Mesenchymal stem cell (in vitro differentiated cells and primary cell): ENCODE data around the gene HEXIM1.

Experiments used
- DNase-seq: peaks from one replicate; pipeline ENCODE4 v3.0.0-alpha.2; 2013
- H2AFZ ChIP-seq: one replicate; pipeline ENCODE4 v1.6.1; 2013; ENCODE audit warnings: low read depth, mild to moderate bottlenecking, control low read depth, inconsistent platforms, low read length, moderate library complexity
- H2AK5ac ChIP-seq: 2 replicates; pipeline ENCODE4 v1.6.1; 2013; ENCODE audit warnings: low read length, moderate library complexity, mild to moderate bottlenecking, inconsistent platforms; ENCODE audit not compliant: severe bottlenecking
- H2BK120ac ChIP-seq: one replicate; pipeline ENCODE4 v1.6.1; 2013; ENCODE audit warnings: low read depth, mild to moderate bottlenecking, inconsistent platforms, low read length, moderate library complexity
- H2BK12ac ChIP-seq, 2 experiments: one replicate each; pipeline ENCODE4 v1.6.1; 2013; ENCODE audit warnings: inconsistent platforms in 2 of 2, low read length in 2 of 2, mild to moderate bottlenecking in 2 of 2, moderate library complexity in 2 of 2, control low read depth in 1 of 2
- H2BK15ac ChIP-seq: one replicate; pipeline ENCODE4 v1.6.1; 2013; ENCODE audit warnings: mild to moderate bottlenecking, low read depth, inconsistent platforms; ENCODE audit not compliant: poor library complexity, severe bottlenecking
- H2BK5ac ChIP-seq: 2 replicates; pipeline ENCODE4 v1.6.1; 2013; ENCODE audit warnings: low read depth, mild to moderate bottlenecking, low read length, control low read depth, inconsistent platforms; ENCODE audit not compliant: poor library complexity, severe bottlenecking
- H3K14ac ChIP-seq, 2 experiments: one replicate each; pipeline ENCODE4 v1.6.1; 2013; ENCODE audit warnings: inconsistent platforms in 2 of 2, low read length in 2 of 2, control low read depth in 1 of 2, mild to moderate bottlenecking in 1 of 2, moderate library complexity in 1 of 2
- H3K18ac ChIP-seq, 2 experiments: one replicate each; pipeline ENCODE4 v1.6.1; 2013; ENCODE audit warnings: inconsistent platforms in 2 of 2, low read length in 2 of 2, control low read depth in 1 of 2, low read depth in 1 of 2, mild to moderate bottlenecking in 1 of 2
- H3K23ac ChIP-seq, 2 experiments: one replicate each; pipeline ENCODE4 v1.6.1; 2013; ENCODE audit warnings: inconsistent platforms in 2 of 2, low read length in 2 of 2, mild to moderate bottlenecking in 2 of 2, moderate library complexity in 2 of 2, control low read depth in 1 of 2
- H3K27ac ChIP-seq: 2 replicates; pipeline ENCODE4 v1.5.1; 2013; ENCODE audit warnings: mild to moderate bottlenecking, moderate library complexity, low read length, control low read depth, inconsistent platforms; ENCODE audit not compliant: poor library complexity, severe bottlenecking
- H3K27me3 ChIP-seq, 2 experiments: 2 replicates each; pipeline versions ENCODE4 v1.6.1 to v1.7.0; 2013; ENCODE audit warnings: low read length in 2 of 2, mild to moderate bottlenecking in 2 of 2, moderate library complexity in 2 of 2, control low read depth in 1 of 2, inconsistent platforms in 1 of 2; ENCODE audit not compliant: control insufficient read depth in 1 of 2, insufficient read depth in 1 of 2
- H3K36me3 ChIP-seq, 2 experiments: 2 replicates each; pipeline versions ENCODE4 v1.6.1 to v1.7.0; 2013; ENCODE audit warnings: low read length in 2 of 2, control low read depth in 1 of 2, inconsistent platforms in 1 of 2, low read depth in 1 of 2, mild to moderate bottlenecking in 1 of 2; ENCODE audit not compliant: insufficient read depth in 2 of 2, control insufficient read depth in 1 of 2
- H3K4ac ChIP-seq, 2 experiments: one replicate each; pipeline ENCODE4 v1.6.1; 2013; ENCODE audit warnings: inconsistent platforms in 2 of 2, low read length in 2 of 2, mild to moderate bottlenecking in 2 of 2, moderate library complexity in 2 of 2, control low read depth in 1 of 2, low read depth in 1 of 2
- H3K4me1 ChIP-seq: 2 replicates; pipeline ENCODE4 v1.6.1; 2013; ENCODE audit warnings: low read depth, low read length, control low read depth; ENCODE audit not compliant: control insufficient read depth, insufficient read depth
- H3K4me2 ChIP-seq: 2 replicates; pipeline ENCODE4 v1.6.1; 2013; ENCODE audit warnings: low read length, mild to moderate bottlenecking, inconsistent platforms; ENCODE audit not compliant: poor library complexity, severe bottlenecking
- H3K4me3 ChIP-seq, 2 experiments: 2 replicates each; pipeline versions ENCODE4 v1.5.1 to v1.7.0; 2013; ENCODE audit warnings: low read length in 2 of 2, mild to moderate bottlenecking in 2 of 2, control low read depth in 1 of 2, low read depth in 1 of 2; ENCODE audit not compliant: insufficient read depth in 1 of 2
- H3K79me1 ChIP-seq: replicated peaks from 2 replicates; pipeline ENCODE4 v1.6.1; 2013; ENCODE audit warnings: mild to moderate bottlenecking, control low read depth, low read length, inconsistent platforms; ENCODE audit not compliant: poor library complexity, severe bottlenecking
- H3K9ac ChIP-seq: 2 replicates; pipeline ENCODE4 v1.7.0; 2013; ENCODE audit warnings: mild to moderate bottlenecking, low read length, moderate library complexity
- H3K9me3 ChIP-seq: 2 replicates; pipeline ENCODE4 v1.7.0; 2013; ENCODE audit warnings: mild to moderate bottlenecking, low read length; ENCODE audit not compliant: control insufficient read depth
- H4K8ac ChIP-seq: one replicate; pipeline ENCODE4 v1.6.1; 2013; ENCODE audit warnings: inconsistent platforms, mild to moderate bottlenecking, low read length, moderate library complexity
- H4K91ac ChIP-seq: one replicate; pipeline ENCODE4 v1.6.1; 2013; ENCODE audit warnings: mild to moderate bottlenecking, low read length, inconsistent platforms
- WGBS: methylation state at CpG from one replicate; pipeline ENCODE4 v1.1.7; 2013; ENCODE audit warnings: mixed read lengths; 5-methylcytosine and 5-hydroxymethylcytosine counted together

Gene HEXIM1

GRCh38 chr17:45104497-45104896, 43.8 kb upstream of the HEXIM1 start:
- H2BK5ac ChIP-seq = no peak overlapping the region
- H3K23ac ChIP-seq = no peak overlapping the region
- H2AFZ ChIP-seq = no peak overlapping the region
- no peak overlapping the region for H2BK120ac ChIP-seq
- H4K91ac ChIP-seq = no peak overlapping the region
- H2AK5ac ChIP-seq = no peak overlapping the region
- H3K18ac ChIP-seq = no peak overlapping the region
- no peak for DNase-seq
- no peak overlapping the region for H4K8ac ChIP-seq
- no peak overlapping the region for H3K4me2 ChIP-seq
- H3K9me3 ChIP-seq = no peaks in the 10 kb centered on the region
- H3K4ac ChIP-seq = no peak overlapping the region
- no peak overlapping the region for H2BK15ac ChIP-seq
- H3K27me3 ChIP-seq = no peaks in the 10 kb centered on the region
- H3K9ac ChIP-seq = no peak overlapping the region
- no peak overlapping the region for H2BK12ac ChIP-seq
- WGBS = 92% methylated on average over 6 of the region's 6 CpGs
- H3K14ac ChIP-seq = no peak overlapping the region
- H3K4me3 ChIP-seq = no peak overlapping the region
- H3K36me3 ChIP-seq = peaks cover 83 to 84% of the 10 kb centered on the region in 2 experiments
- peaks cover 20% of the 10 kb centered on the region for H3K4me1 ChIP-seq
- no peak overlapping the region for H3K27ac ChIP-seq
- peaks cover 20% of the 10 kb centered on the region for H3K79me1 ChIP-seq

- no peak overlapping the region for H3K27ac ChIP-seq
Observed at GRCh38 chr17:45104907-45105624, 43.2 kb upstream of the HEXIM1 start.

GRCh38 chr17:45106096-45106495, 42.2 kb upstream of the HEXIM1 start:
- no peak overlapping the region for H3K18ac ChIP-seq
- no peak overlapping the region for H2BK12ac ChIP-seq
- no peak overlapping the region for H2BK120ac ChIP-seq
- H2BK5ac ChIP-seq = no peak overlapping the region
- H3K4me2 ChIP-seq = no peak overlapping the region
- no peak overlapping the region for H4K8ac ChIP-seq
- no peak overlapping the region for H2BK15ac ChIP-seq
- H3K9ac ChIP-seq = peak overlapping the region; percentile 40
- no peaks in the 10 kb centered on the region for H3K9me3 ChIP-seq
- H3K4me3 ChIP-seq = no peak overlapping the region
- peaks cover 19% of the 10 kb centered on the region for H3K79me1 ChIP-seq
- no peak overlapping the region for H2AK5ac ChIP-seq
- no peak overlapping the region for H3K14ac ChIP-seq
- peaks cover 24% of the 10 kb centered on the region for H3K4me1 ChIP-seq
- no peaks in the 10 kb centered on the region for H3K27me3 ChIP-seq
- no peak for DNase-seq
- H3K27ac ChIP-seq = no peak overlapping the region
- H2AFZ ChIP-seq = no peak overlapping the region
- H3K23ac ChIP-seq = no peak overlapping the region
- WGBS = 100% methylated on average over 5 of the region's 5 CpGs
- H3K4ac ChIP-seq = no peak overlapping the region
- no peak overlapping the region for H4K91ac ChIP-seq
- H3K36me3 ChIP-seq = peaks cover 78 to 80% of the 10 kb centered on the region in 2 experiments

More at GRCh38 chr17:45104907-45105624, 43.2 kb upstream of the HEXIM1 start:
- Histone ChIP-seq H3K23ac (no peak overlapping the region), H3K4me1 (peaks cover 20% of the 10 kb centered on the region), H2BK15ac (no peak overlapping the region), H3K18ac (no peak overlapping the region), H3K9me3 (no peaks in the 10 kb centered on the region), H3K79me1 (peaks cover 19% of the 10 kb centered on the region), H3K27me3 (no peaks in the 10 kb centered on the region), H2BK5ac (no peak overlapping the region), H3K4ac (no peak overlapping the region), H3K4me2 (no peak overlapping the region), H4K8ac (no peak overlapping the region), H2BK12ac (no peak overlapping the region), H3K14ac (no peak overlapping the region), H3K9ac (peak overlapping the region; percentile 62), H2AFZ (no peak overlapping the region), H2BK120ac (no peak overlapping the region), H3K4me3 (no peak overlapping the region), H2AK5ac (no peak overlapping the region), H4K91ac (no peak overlapping the region), H3K36me3 (peaks cover 78 to 80% of the 10 kb centered on the region in 2 experiments)
- 96% methylated on average over 16 of the region's 17 CpGs for WGBS
- no peak for DNase-seq

GRCh38 chr17:45106582-45106981, 41.7 kb upstream of the HEXIM1 start:
- Histone ChIP-seq H3K4me2 (no peak overlapping the region), H2AK5ac (no peak overlapping the region), H2BK15ac (no peak overlapping the region), H4K91ac (no peak overlapping the region), H2BK120ac (no peak overlapping the region), H3K18ac (no peak overlapping the region), H3K36me3 (peaks cover 79 to 81% of the 10 kb centered on the region in 2 experiments), H3K9ac (peak overlapping the region; percentile 40), H3K4me1 (peaks cover 27% of the 10 kb centered on the region), H3K27me3 (no peaks in the 10 kb centered on the region), H3K14ac (no peak overlapping the region), H3K4me3 (no peak overlapping the region), H4K8ac (no peak overlapping the region), H3K23ac (no peak overlapping the region), H2BK12ac (no peak overlapping the region), H3K79me1 (peaks cover 21% of the 10 kb centered on the region), H2BK5ac (no peak overlapping the region), H3K27ac (no peak overlapping the region), H3K4ac (no peak overlapping the region), H3K9me3 (no peaks in the 10 kb centered on the region), H2AFZ (no peak overlapping the region)
- WGBS = 92% methylated on average over 5 of the region's 5 CpGs
- no peak for DNase-seq
